GM12878 (cell line): ENCODE data around the gene EID1. TPM values are rescaled to one million over a fixed set of nuclear protein-coding genes. Genes with fewer than 3 reads are reported as not detected.

Experiments
- ATAC-seq: fragments of 200-7000 bp; cut with Tn5 transposase; 3 replicates; pipeline ENCODE4 v1.9.1; 2020; ENCODE audit warnings: mild to moderate bottlenecking, moderate library complexity
- BruUV-seq: library from RNA; stranded (reverse); fragments of 400-500 nt; replicated peaks from 2 replicates; lab custom pipeline; 2021; lab: Mats Ljungman, UMichigan
- CTCF ChIA-PET: fragments of 300-600 bp; sonication (Branson Sonifier 250); formaldehyde crosslinking; extraction: SDS; loops from one replicate; lab custom pipeline; 2021; ENCODE audit warnings: inconsistent platforms; lab: Yijun Ruan, JAX
- POLR2A ChIA-PET: fragments of 350-600 bp; formaldehyde crosslinking; extraction: SDS; loops from one replicate; lab custom pipeline; 2021; ENCODE audit warnings: inconsistent platforms; lab: Charles Lee
- RAD21 ChIA-PET: fragments of 300-600 bp; sonication (Branson Sonifier 250); formaldehyde crosslinking; loops from one replicate; lab custom pipeline; 2023; ENCODE audit warnings: antibody characterized with exemption; ENCODE audit not compliant: unreplicated experiment; lab: Charles Lee
- SMC1A ChIA-PET: fragments of 300-600 bp; sonication (Branson Sonifier 250); formaldehyde crosslinking; loops from one replicate; lab custom pipeline; 2023; ENCODE audit not compliant: unreplicated experiment, uncharacterized antibody; lab: Charles Lee
- DNase-seq: peaks from one replicate; pipeline ENCODE4 v3.0.0-alpha.2; 2011; ENCODE audit warnings: low read depth, low spot score
- FAIRE-seq: peaks from 3 replicates; lab custom pipeline; 2011; peaks lifted over from hg19 to GRCh38; lab: Jason Lieb, UNC
- H2AFZ ChIP-seq: 2 replicates; pipeline ENCODE4 v1.6.0; 2011; ENCODE audit warnings: low read depth, low read length, control low read depth; ENCODE audit not compliant: control insufficient read depth
- H3K27ac ChIP-seq: 2 replicates; pipeline ENCODE4 v1.5.1; 2011; ENCODE audit warnings: control low read depth; ENCODE audit not compliant: control insufficient read depth, insufficient read depth
- H3K27me3 ChIP-seq, 2 experiments: replicated peaks in 1 of 2; 2 replicates each; pipeline versions ENCODE4 v1.6.0 to v1.6.1; 2011; ENCODE audit warnings: low read length in 1 of 2; ENCODE audit not compliant: control insufficient read depth in 2 of 2, insufficient read depth in 2 of 2
- H3K36me3 ChIP-seq, 2 experiments: 2 replicates each; pipeline ENCODE4 v1.5.1; 2011; ENCODE audit warnings: low read length in 1 of 2; ENCODE audit not compliant: control insufficient read depth in 2 of 2, insufficient read depth in 2 of 2
- H3K4me1 ChIP-seq: 2 replicates; pipeline ENCODE4 v1.6.1; 2011; ENCODE audit warnings: mild to moderate bottlenecking, low read length, moderate library complexity, mixed read lengths; ENCODE audit not compliant: control insufficient read depth, insufficient read depth
- H3K4me2 ChIP-seq: 2 replicates; pipeline ENCODE4 v1.6.0; 2011; ENCODE audit warnings: control low read depth; ENCODE audit not compliant: control insufficient read depth, insufficient read depth
- H3K4me3 ChIP-seq: fragments of 200-600 bp; sonication (generic); 2 replicates; pipeline ENCODE4 v1.5.1; 2016
- H3K79me2 ChIP-seq: 2 replicates; pipeline ENCODE4 v1.6.0; 2011; ENCODE audit warnings: low read length; ENCODE audit not compliant: control insufficient read depth, insufficient read depth
- H3K9ac ChIP-seq: 2 replicates; pipeline ENCODE4 v1.8.0; 2011; ENCODE audit warnings: low read length, control low read depth, mixed read lengths; ENCODE audit not compliant: control insufficient read depth, insufficient read depth
- H3K9me3 ChIP-seq: replicated peaks from 3 replicates; pipeline ENCODE4 v1.5.1; 2011; ENCODE audit warnings: mild to moderate bottlenecking, low read length; ENCODE audit not compliant: control insufficient read depth, insufficient read depth
- H4K20me1 ChIP-seq: 2 replicates; pipeline ENCODE4 v1.6.0; 2011; ENCODE audit not compliant: control insufficient read depth, insufficient read depth
- CEBPB ChIP-seq, 2 experiments: fragments of 150-350 bp in 1 of 2; IDR thresholded peaks; 2 replicates each; pipeline ENCODE4 v1.6.1; 2012 to 2014; ENCODE audit warnings: low read depth in 2 of 2, low read length in 2 of 2, borderline replicate concordance in 1 of 2, inconsistent platforms in 1 of 2
- CHD2 ChIP-seq: IDR thresholded peaks from 2 replicates; pipeline ENCODE4 v1.6.1; 2011; ENCODE audit warnings: low read depth, low read length, improper control_type of control experiment, borderline replicate concordance
- EED ChIP-seq: sonication (generic); IDR thresholded peaks from 2 replicates; pipeline ENCODE4 v1.6.1; 2016; ENCODE audit warnings: antibody characterized with exemption, low read depth
- IKZF2 ChIP-seq, 2 experiments: fragments of 450-650 bp; IDR thresholded peaks; 2 replicates each; pipeline ENCODE4 v1.6.1; 2017; ENCODE audit warnings: mild to moderate bottlenecking in 2 of 2, moderate library complexity in 2 of 2
- JUNB ChIP-seq: IDR thresholded peaks from 2 replicates; pipeline ENCODE4 v1.6.1; 2016; ENCODE audit warnings: antibody characterized with exemption, mild to moderate bottlenecking
- LARP7 ChIP-seq: fragments of 450-650 bp; IDR thresholded peaks from 2 replicates; pipeline ENCODE4 v1.6.1; 2017; ENCODE audit warnings: mild to moderate bottlenecking
- MLLT1 ChIP-seq: fragments of 450-650 bp; IDR thresholded peaks from 2 replicates; pipeline ENCODE4 v1.6.1; 2016; ENCODE audit warnings: mild to moderate bottlenecking
- PAX8 ChIP-seq: fragments of 450-650 bp; IDR thresholded peaks from 2 replicates; pipeline ENCODE4 v1.6.1; 2017; ENCODE audit warnings: mild to moderate bottlenecking, moderate library complexity
- POU2F2 ChIP-seq: IDR thresholded peaks from 3 replicates; pipeline ENCODE4 v1.6.1; 2011; ENCODE audit warnings: low read depth, mild to moderate bottlenecking, low read length, borderline replicate concordance
- RELB ChIP-seq: fragments of 450-650 bp; IDR thresholded peaks from 2 replicates; pipeline ENCODE4 v1.6.1; 2017; ENCODE audit warnings: low read depth, mild to moderate bottlenecking, moderate library complexity
- SMAD1 ChIP-seq: fragments of 450-650 bp; IDR thresholded peaks from 2 replicates; pipeline ENCODE4 v1.6.1; 2018; ENCODE audit warnings: mild to moderate bottlenecking, low read depth; ENCODE audit not compliant: partially characterized antibody
- SREBF1 ChIP-seq: IDR thresholded peaks from 2 replicates; pipeline ENCODE4 v1.6.1; 2012; ENCODE audit warnings: mild to moderate bottlenecking, low read length
- YBX1 ChIP-seq: fragments of 450-650 bp; IDR thresholded peaks from 2 replicates; pipeline ENCODE4 v1.6.1; 2016; ENCODE audit warnings: antibody characterized with exemption
- ZZZ3 ChIP-seq: IDR thresholded peaks from 2 replicates; pipeline ENCODE4 v1.6.1; 2011; ENCODE audit warnings: low read depth; ENCODE audit not compliant: control insufficient read depth, insufficient read length
- in situ Hi-C: fragments of 300-500 bp; cut with MboI; formaldehyde crosslinking; loops from 9 replicates; pipeline ENCODE4 v1.14.3; 2018; ENCODE audit warnings: mixed read lengths
- intact Hi-C: fragments of 100-400 bp; cut with micrococcal nuclease; formaldehyde crosslinking; loops from one replicate; pipeline ENCODE4 v1.14.2; 2022; ENCODE audit not compliant: unreplicated experiment
- polyA plus RNA-seq, 11 experiments: library from polyadenylated mRNA; depleted of rRNA in 4 of 11; unstranded in 6 of 11; stranded (reverse) in 5 of 11; fragments of >200 nt; fragmentation: Nextera tagmentation in 4 of 11; fragmentation: Illumina TruSeq in 1 of 11; extraction: Ambion mirVana in 4 of 11; extraction: Trizol in 1 of 11; gene quantifications; 1 replicate in 1 of 11; 2 replicates in 10 of 11; pipeline versions ENCODE4 v1.2.1 to v1.2.3, GENCODE V29; 2011 to 2016; ENCODE audit warnings: inconsistent platforms in 2 of 11, missing spikeins in 2 of 11, low read depth in 1 of 11
- total RNA-seq, 4 experiments: library from RNA; depleted of rRNA in 3 of 4; stranded (reverse); fragments of >200 nt in 3 of 4; fragmentation: Illumina TruSeq in 1 of 4; extraction: Trizol in 1 of 4; gene quantifications; 2 replicates each; pipeline versions ENCODE4 v1.2.1 to v1.2.3, GENCODE V29; 2013 to 2021

The EID1 gene
- total and polyA plus RNA-seq, 10 of the 15 experiments (the other 5 are each of a cell fraction or from before 2014, with no cell fraction given): 45.6 to 210 (median 124) TPM

GRCh38 chr15:48866141-48866563, 11.8 kb upstream of the EID1 start (continued):
- no peak for TF ChIP-seq RELB
- TF ChIP-seq ZZZ3: no peak
- TF ChIP-seq CEBPB (IDR thresholded peaks at IDR 0.05; ENCODE audit: borderline replicate concordance in 1 of 2, low read depth in 2 of 2, low read length in 2 of 2): no peak
- TF ChIP-seq CHD2: no peak
- no peak for TF ChIP-seq SMAD1
- no peak for TF ChIP-seq YBX1
- TF ChIP-seq, all 136 proteins: peak for 0

- H3K4me2 ChIP-seq: no peak overlapping the region
- POLR2A ChIA-PET: no interaction called here
- intact Hi-C loops: no loop called here
Measured at GRCh38 chr15:48868023-48868422, 9.9 kb upstream of the EID1 start.

More at GRCh38 chr15:48868023-48868422, 9.9 kb upstream of the EID1 start:
- H3K4me3 ChIP-seq: no peak overlapping the region
- RAD21 ChIA-PET: interaction anchor here (1.4 to 1.6 kb wide), 3 partner anchors 10 to 278 kb away, joined by 3 to 6 read pairs (median 4); partner anchors contain the start of gene EID1
- no peaks in the 10 kb centered on the region for H3K9me3 ChIP-seq
- FAIRE-seq (no peak), ATAC-seq (no peak)
- no peak overlapping the region for H3K9ac ChIP-seq
- H3K27ac ChIP-seq: no peak overlapping the region
- no TSS peak for BruUV-seq
- no peaks in the 10 kb centered on the region for H3K4me1 ChIP-seq
- SMC1A ChIA-PET: interaction anchor here (0.8 to 4.8 kb wide), 4 partner anchors 79 to 278 kb away, joined by 3 to 32 read pairs (median 6); partner anchors contain the start of gene SHC4
- H3K79me2 ChIP-seq: no peaks in the 10 kb centered on the region
- CTCF ChIA-PET: interaction anchor here (0.6 to 13.1 kb wide), 5 partner anchors 21 to 553 kb away, joined by 3 to 134 read pairs (median 5); no protein-coding TSS in a partner anchor
- no peaks in the 10 kb centered on the region for H4K20me1 ChIP-seq
- in situ Hi-C loops: loop anchor here (5.0 to 10.0 kb wide), 2 partner anchors 284 to 1137 kb away; no protein-coding TSS in a partner anchor
- H3K36me3 ChIP-seq: no peaks in the 10 kb centered on the region
- TF ChIP-seq PAX8: no peak
- TF ChIP-seq MLLT1: no peak
- TF ChIP-seq EED: no peak
- no peak for TF ChIP-seq JUNB
- no peak for TF ChIP-seq LARP7
- no peak for TF ChIP-seq POU2F2
- no peak for TF ChIP-seq IKZF2 (IDR thresholded peaks at IDR 0.05)
- TF ChIP-seq SREBF1: no peak
- TF ChIP-seq, all 136 proteins: peak for 0
- Histone ChIP-seq H3K27me3 (no peaks in the 10 kb centered on the region; a peak in 1 of 4 replicates), H2AFZ (no peak overlapping the region)
- no peak for DNase-seq
